DND-41 (cell line): ENCODE measurements around the gene FBXL12.

Experiments used
- ATAC-seq: fragments of 200-7000 bp; cut with Tn5 transposase; 3 replicates; pipeline ENCODE4 v1.9.1; 2021; ENCODE audit warnings: low read depth; ENCODE audit not compliant: insufficient read depth
- DNase-seq: peaks from one replicate; pipeline ENCODE4 v3.0.0-alpha.2; 2020
- H2AFZ ChIP-seq: 2 replicates; pipeline ENCODE4 v1.6.0; 2012; ENCODE audit warnings: low read depth, low read length
- H3K27ac ChIP-seq: 2 replicates; pipeline ENCODE4 v1.5.1; 2012; ENCODE audit warnings: low read length, inconsistent platforms
- H3K27me3 ChIP-seq: fragments of 200-600 bp; sonication (generic); 2 replicates; pipeline ENCODE4 v1.6.0; 2012; ENCODE audit warnings: low read length, mild to moderate bottlenecking, inconsistent platforms; ENCODE audit not compliant: insufficient read depth, poor library complexity
- H3K36me3 ChIP-seq: 2 replicates; pipeline ENCODE4 v1.5.1; 2012; ENCODE audit warnings: low read length, inconsistent platforms; ENCODE audit not compliant: insufficient read depth
- H3K4me1 ChIP-seq: 2 replicates; pipeline ENCODE4 v1.5.1; 2012; ENCODE audit warnings: mild to moderate bottlenecking, low read length; ENCODE audit not compliant: insufficient read depth
- H3K4me2 ChIP-seq: 2 replicates; pipeline ENCODE4 v1.6.0; 2012; ENCODE audit warnings: mild to moderate bottlenecking, moderate library complexity, low read length, inconsistent platforms; ENCODE audit not compliant: insufficient read depth
- H3K4me3 ChIP-seq, 2 experiments: fragments of 200-600 bp in 1 of 2; shearing (Covaris generic) in 1 of 2; 2 replicates each; pipeline ENCODE4 v1.5.1; 2012 to 2016; ENCODE audit warnings: inconsistent platforms in 2 of 2, low read length in 2 of 2, mild to moderate bottlenecking in 2 of 2, low read depth in 1 of 2, moderate library complexity in 1 of 2
- H3K79me2 ChIP-seq: 2 replicates; pipeline ENCODE4 v1.6.0; 2012; ENCODE audit warnings: low read length, inconsistent platforms; ENCODE audit not compliant: insufficient read depth
- H3K9ac ChIP-seq: 2 replicates; pipeline ENCODE4 v1.6.0; 2012; ENCODE audit warnings: low read depth, mild to moderate bottlenecking, inconsistent platforms, low read length, moderate library complexity
- H3K9me3 ChIP-seq: 2 replicates; pipeline ENCODE4 v1.5.1; 2012; ENCODE audit warnings: low read length, moderate library complexity, mild to moderate bottlenecking, inconsistent platforms; ENCODE audit not compliant: insufficient read depth, severe bottlenecking
- H4K20me1 ChIP-seq: 2 replicates; pipeline ENCODE4 v1.6.0; 2012; ENCODE audit warnings: low read length; ENCODE audit not compliant: insufficient read depth
- CTCF ChIP-seq: IDR thresholded peaks from 2 replicates; pipeline ENCODE4 v1.5.1; 2012; ENCODE audit warnings: borderline replicate concordance, low read length, moderate library complexity, mild to moderate bottlenecking; ENCODE audit not compliant: poor library complexity, severe bottlenecking; ENCODE audit errors: extremely low read depth
- EZH2 ChIP-seq: IDR thresholded peaks from 3 replicates; pipeline ENCODE4 v1.6.1; 2012; ENCODE audit warnings: borderline replicate concordance, low read depth, mild to moderate bottlenecking, moderate library complexity, low read length, inconsistent platforms; ENCODE audit not compliant: severe bottlenecking

FBXL12 gene

DNA sequence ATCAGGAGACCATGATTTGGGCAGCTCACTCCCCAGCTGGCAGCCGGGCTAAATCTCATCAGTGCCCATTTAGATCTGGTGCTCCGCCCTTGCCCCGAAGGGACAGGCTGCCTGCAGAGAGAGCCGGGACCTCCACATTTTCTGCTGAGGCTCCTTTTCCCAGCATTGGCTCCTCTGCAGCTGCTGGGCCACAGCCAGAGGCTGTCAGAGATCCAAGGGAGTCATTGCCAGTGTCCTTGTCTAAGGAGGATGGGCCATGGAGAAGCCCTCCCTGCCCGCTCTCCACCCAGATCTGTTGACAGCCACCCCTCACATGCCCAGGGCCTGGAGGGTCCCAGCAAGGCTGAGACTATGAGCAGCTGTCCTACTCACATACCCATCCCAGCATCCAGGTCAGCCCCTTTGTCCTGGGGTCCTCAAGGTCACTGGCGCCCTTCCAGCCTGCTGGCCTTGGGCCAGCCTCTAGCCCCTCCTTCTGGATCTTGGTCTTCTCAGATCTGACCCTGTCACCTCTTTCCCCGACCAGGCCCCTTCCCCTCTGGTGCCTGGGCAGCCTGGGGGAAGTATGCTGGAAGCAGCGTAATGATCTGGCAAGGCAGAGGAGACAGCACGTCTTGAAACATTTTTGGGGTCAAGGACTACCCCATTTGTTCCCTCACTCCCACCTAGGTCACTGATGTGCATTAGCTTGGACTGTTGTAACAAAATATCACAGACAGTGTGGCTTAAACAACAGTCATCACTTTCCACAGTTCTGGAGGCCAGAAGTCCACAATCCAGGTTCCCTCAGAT lies 24.2 kb upstream of the FBXL12 start:
- no peak overlapping the region for H3K27ac ChIP-seq
- no peak for ATAC-seq
- H3K36me3 ChIP-seq: peaks cover 99% of the 10 kb centered on the region
- peaks cover 78% of the 10 kb centered on the region for H3K79me2 ChIP-seq
- H3K9ac ChIP-seq: no peak overlapping the region
- no peak overlapping the region for H3K4me2 ChIP-seq
- H4K20me1 ChIP-seq: peaks cover 69% of the 10 kb centered on the region
- no peak overlapping the region for H3K4me3 ChIP-seq
- H2AFZ ChIP-seq: no peak overlapping the region
- H3K4me1 ChIP-seq: peaks cover 2% of the 10 kb centered on the region; the same call in 1 of the 2 replicates
- no peaks in the 10 kb centered on the region for H3K9me3 ChIP-seq
- no peak for TF ChIP-seq EZH2
- no peak for TF ChIP-seq CTCF
- DNase-seq: no peak
- H3K27me3 ChIP-seq: no peaks in the 10 kb centered on the region

DNA sequence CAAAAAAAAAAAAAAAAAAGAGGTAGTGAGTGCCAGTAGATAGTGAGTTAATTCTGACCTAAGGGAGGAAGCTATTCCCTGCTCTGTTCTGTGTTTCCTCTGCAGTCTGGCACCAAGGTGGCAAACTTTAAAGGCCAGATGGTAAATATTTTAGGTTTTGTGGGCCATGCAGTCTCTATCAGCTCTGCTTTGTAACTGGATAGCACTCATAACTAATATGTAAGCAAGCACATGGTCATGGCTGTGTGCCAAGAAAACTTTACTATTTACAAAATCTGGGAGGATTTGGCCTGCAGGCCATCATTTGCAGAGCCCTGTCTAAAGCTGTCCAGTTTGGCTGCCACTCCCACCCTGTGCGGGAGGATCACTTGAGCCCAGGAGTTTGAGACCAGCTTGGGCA lies 20.5 kb upstream of the FBXL12 start:
- Histone ChIP-seq H3K79me2 (peaks cover 84% of the 10 kb centered on the region), H3K4me1 (peaks cover 23% of the 10 kb centered on the region), H3K9ac (no peak overlapping the region), H3K36me3 (peaks cover 73% of the 10 kb centered on the region), H3K4me3 (no peak overlapping the region), H3K27ac (no peak overlapping the region), H4K20me1 (peaks cover 53% of the 10 kb centered on the region), H3K9me3 (no peaks in the 10 kb centered on the region), H3K4me2 (no peak overlapping the region), H2AFZ (no peak overlapping the region), H3K27me3 (no peaks in the 10 kb centered on the region)
- no peak for ATAC-seq
- DNase-seq: no peak
- no peak for TF ChIP-seq CTCF
- TF ChIP-seq EZH2: no peak

DNA sequence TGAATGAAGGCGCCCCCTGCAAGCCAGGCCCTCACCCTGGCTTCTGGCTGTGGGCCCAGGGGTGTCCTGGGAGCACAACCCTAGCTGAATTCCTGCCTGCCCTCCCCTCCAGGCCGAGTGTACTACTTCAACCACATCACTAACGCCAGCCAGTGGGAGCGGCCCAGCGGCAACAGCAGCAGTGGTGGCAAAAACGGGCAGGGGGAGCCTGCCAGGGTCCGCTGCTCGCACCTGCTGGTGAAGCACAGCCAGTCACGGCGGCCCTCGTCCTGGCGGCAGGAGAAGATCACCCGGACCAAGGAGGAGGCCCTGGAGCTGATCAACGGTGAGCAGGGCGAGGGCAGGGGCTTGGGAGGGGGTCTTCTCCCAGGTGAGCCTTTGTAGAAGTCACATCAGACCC lies 19.4 kb upstream of the FBXL12 start:
- Histone ChIP-seq H3K27ac (no peak overlapping the region), H3K4me1 (peaks cover 32% of the 10 kb centered on the region), H3K27me3 (no peaks in the 10 kb centered on the region), H3K79me2 (peaks cover 81% of the 10 kb centered on the region), H3K9me3 (no peaks in the 10 kb centered on the region), H3K9ac (no peak overlapping the region), H2AFZ (no peak overlapping the region), H4K20me1 (peaks cover 45% of the 10 kb centered on the region), H3K36me3 (peaks cover 62% of the 10 kb centered on the region), H3K4me3 (no peak overlapping the region), H3K4me2 (no peak overlapping the region)
- TF ChIP-seq EZH2: no peak
- no peak for TF ChIP-seq CTCF
- DNase-seq: no peak
- ATAC-seq: no peak
